Measurements from ENCODE around the gene ZNF814.
A peak's percentile ranks its signal among the peaks of the same experiment; 100 is the strongest.
"Not testable (repeated sequence)": the region's sequence is repeated elsewhere in the genome, so short reads cannot be mapped to it uniquely, and the experiment has no call there.

The ZNF814 gene

GRCh38 chr19:57862351-57862750 is 26.5 kb downstream of the ZNF814 start:
- DNase-seq (ENCODE audit: low spot score): not testable (repeated sequence)

- DNase-seq (ENCODE audit: low spot score): not testable (repeated sequence)
Observed at GRCh38 chr19:57854117-57854516, 34.7 kb downstream of the ZNF814 start.

GRCh38 chr19:57851812-57852603 is 36.8 kb downstream of the ZNF814 start:
- DNase-seq (ENCODE audit: low spot score): not testable (repeated sequence)

- DNase-seq (ENCODE audit: low spot score): no peak
Observed at GRCh38 chr19:57850553-57851017, 38.3 kb downstream of the ZNF814 start.

- DNase-seq (ENCODE audit: low spot score): peak; percentile 88
Observed at GRCh38 chr19:57849666-57850473, 39.0 kb downstream of the ZNF814 start, which contains the start of gene ZNF587. Gene ZNF587 (plus strand): TSS chr19:57849859. CDS start chr19:57850039, 180 bp downstream.

GRCh38 chr19:57849162-57849665 is 39.6 kb downstream of the ZNF814 start:
- not testable (repeated sequence) for DNase-seq (ENCODE audit: low spot score)

GRCh38 chr19:57847164-57847563 is 41.7 kb downstream of the ZNF814 start:
- not testable (repeated sequence) for DNase-seq (ENCODE audit: low spot score)

GRCh38 chr19:57841122-57841763 is 47.6 kb downstream of the ZNF814 start:
- no peak for DNase-seq (ENCODE audit: low spot score)

- DNase-seq (ENCODE audit: low spot score): not testable (repeated sequence)
Observed at GRCh38 chr19:57838622-57839191, 50.1 kb downstream of the ZNF814 start.

- DNase-seq (ENCODE audit: low spot score): not testable (repeated sequence)
Observed at GRCh38 chr19:57836991-57837390, 51.8 kb downstream of the ZNF814 start.

- DNase-seq (ENCODE audit: low spot score): peak; percentile 68
Observed at GRCh38 chr19:57830071-57830602, 58.7 kb downstream of the ZNF814 start, which contains the start of gene ZNF587B. Gene ZNF587B (plus strand): TSS chr19:57830299. CDS start chr19:57830529, 230 bp downstream.

- no peak for DNase-seq (ENCODE audit: low spot score)
Observed at GRCh38 chr19:57829316-57829715, 59.5 kb downstream of the ZNF814 start.

GRCh38 chr19:57825511-57825910 is 63.3 kb downstream of the ZNF814 start:
- no peak for DNase-seq (ENCODE audit: low spot score)

- not testable (repeated sequence) for DNase-seq (ENCODE audit: low spot score)
Observed at GRCh38 chr19:57823608-57824007, 65.2 kb downstream of the ZNF814 start.

- not testable (repeated sequence) for DNase-seq (ENCODE audit: low spot score)
Observed at GRCh38 chr19:57823155-57823554, 65.7 kb downstream of the ZNF814 start.

GRCh38 chr19:57821501-57821900 is 67.3 kb downstream of the ZNF814 start:
- not testable (repeated sequence) for DNase-seq (ENCODE audit: low spot score)

- not testable (repeated sequence) for DNase-seq (ENCODE audit: low spot score)
Observed at GRCh38 chr19:57821095-57821494, 67.7 kb downstream of the ZNF814 start.

GRCh38 chr19:57820599-57820998 is 68.2 kb downstream of the ZNF814 start:
- no peak for DNase-seq (ENCODE audit: low spot score)

GRCh38 chr19:57819475-57820148 is 69.2 kb downstream of the ZNF814 start:
- DNase-seq (ENCODE audit: low spot score): peak; percentile 90

- DNase-seq (ENCODE audit: low spot score): no peak
Observed at GRCh38 chr19:57818378-57818777, 70.5 kb downstream of the ZNF814 start.

- no peak for DNase-seq (ENCODE audit: low spot score)
Observed at GRCh38 chr19:57817976-57818375, 70.9 kb downstream of the ZNF814 start.
